Erythroblast (primary cell): ENCODE results near the gene C22orf42.

ENCODE experiments used
- GATA1 ChIP-seq: IDR thresholded peaks from 2 replicates; pipeline ENCODE4 v1.6.1; 2011; ENCODE audit warnings: low read depth, mild to moderate bottlenecking, control low read depth, low read length, moderate library complexity
- POLR2A ChIP-seq: IDR thresholded peaks from 2 replicates; pipeline ENCODE4 v1.6.1; 2011; ENCODE audit warnings: mild to moderate bottlenecking, low read length

DNA sequence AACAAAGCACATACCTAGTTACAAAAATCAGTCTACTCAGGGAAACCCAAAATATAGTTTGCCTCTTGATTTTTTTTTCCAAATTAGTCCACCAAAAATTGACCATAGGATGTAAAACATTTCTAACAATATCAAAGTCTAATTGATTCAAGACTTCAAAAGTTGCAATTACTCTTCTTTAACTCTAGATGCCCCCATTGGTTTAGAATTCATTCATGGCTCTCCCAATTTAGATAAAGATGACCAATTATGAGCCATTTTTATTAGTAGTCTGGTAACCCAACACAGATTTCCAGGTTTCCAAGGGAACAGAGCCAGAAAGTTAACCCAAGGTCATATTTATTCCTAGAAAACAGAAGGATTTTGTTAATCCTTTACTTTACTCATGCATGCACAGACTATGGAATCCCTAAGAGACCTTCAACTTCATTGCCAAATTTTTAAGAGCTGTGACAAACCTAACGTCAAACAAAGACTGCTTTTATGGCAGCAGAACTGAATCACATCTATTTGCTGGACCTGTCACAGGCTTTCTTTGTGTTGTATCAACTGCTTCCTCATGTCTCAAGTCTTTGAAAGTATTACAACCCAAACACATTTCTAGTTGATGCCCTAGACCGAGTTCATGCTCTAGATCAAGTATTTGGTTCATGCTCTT, 55.3 kb downstream of the C22orf42 start:
- TF ChIP-seq POLR2A (no peak), GATA1 (no peak)
